ENCODE results near the gene TGM2.

The TGM2 gene

GRCh38 chr20:38139156-38139912 lies 25.7 kb downstream of the TGM2 start:
- DNase-seq = no peak
- in situ Hi-C loops (cut with HindIII; ENCODE audit: low pct_ligation_motif_present, low pct_unique_long_range_greater_than_20kb, low sequenced_read_pairs) = no loop called here

- in situ Hi-C loops (cut with HindIII; ENCODE audit: low pct_ligation_motif_present, low pct_unique_long_range_greater_than_20kb, low sequenced_read_pairs) = no loop called here
Measured at GRCh38 chr20:38138086-38138778, 26.8 kb downstream of the TGM2 start.

GRCh38 chr20:38137441-38138037 lies 27.5 kb downstream of the TGM2 start:
- DNase-seq = no peak
- in situ Hi-C loops (cut with HindIII; ENCODE audit: low pct_ligation_motif_present, low pct_unique_long_range_greater_than_20kb, low sequenced_read_pairs) = no loop called here

More at GRCh38 chr20:38138086-38138778, 26.8 kb downstream of the TGM2 start:
- DNase-seq = no peak

GRCh38 chr20:38136421-38137245 lies 28.4 kb downstream of the TGM2 start:
- DNase-seq = no peak
- in situ Hi-C loops (cut with HindIII; ENCODE audit: low pct_ligation_motif_present, low pct_unique_long_range_greater_than_20kb, low sequenced_read_pairs) = no loop called here

- in situ Hi-C loops (cut with HindIII; ENCODE audit: low pct_ligation_motif_present, low pct_unique_long_range_greater_than_20kb, low sequenced_read_pairs) = no loop called here
- DNase-seq = no peak
Measured at GRCh38 chr20:38135651-38136420, 29.2 kb downstream of the TGM2 start.

GRCh38 chr20:38135271-38135650 lies 29.8 kb downstream of the TGM2 start:
- no peak for DNase-seq
- in situ Hi-C loops (cut with HindIII; ENCODE audit: low pct_ligation_motif_present, low pct_unique_long_range_greater_than_20kb, low sequenced_read_pairs) = no loop called here

- in situ Hi-C loops (cut with HindIII; ENCODE audit: low pct_ligation_motif_present, low pct_unique_long_range_greater_than_20kb, low sequenced_read_pairs) = no loop called here
- DNase-seq = no peak
Measured at GRCh38 chr20:38134427-38135270, 30.4 kb downstream of the TGM2 start.

GRCh38 chr20:38133680-38134426 lies 31.2 kb downstream of the TGM2 start:
- in situ Hi-C loops (cut with HindIII; ENCODE audit: low pct_ligation_motif_present, low pct_unique_long_range_greater_than_20kb, low sequenced_read_pairs) = no loop called here

GRCh38 chr20:38132910-38133501 lies 32.1 kb downstream of the TGM2 start:
- in situ Hi-C loops (cut with HindIII; ENCODE audit: low pct_ligation_motif_present, low pct_unique_long_range_greater_than_20kb, low sequenced_read_pairs) = no loop called here
- no peak for DNase-seq

More at GRCh38 chr20:38133680-38134426, 31.2 kb downstream of the TGM2 start:
- no peak for DNase-seq

GRCh38 chr20:38132156-38132909 lies 32.7 kb downstream of the TGM2 start:
- in situ Hi-C loops (cut with HindIII; ENCODE audit: low pct_ligation_motif_present, low pct_unique_long_range_greater_than_20kb, low sequenced_read_pairs) = no loop called here
- no peak for DNase-seq

- in situ Hi-C loops (cut with HindIII; ENCODE audit: low pct_ligation_motif_present, low pct_unique_long_range_greater_than_20kb, low sequenced_read_pairs) = no loop called here
- no peak for DNase-seq
Measured at GRCh38 chr20:38131588-38132121, 33.4 kb downstream of the TGM2 start.

- in situ Hi-C loops (cut with HindIII; ENCODE audit: low pct_ligation_motif_present, low pct_unique_long_range_greater_than_20kb, low sequenced_read_pairs) = no loop called here
- no peak for DNase-seq
Measured at GRCh38 chr20:38130687-38131587, 34.1 kb downstream of the TGM2 start.

GRCh38 chr20:38129893-38130609 lies 35.0 kb downstream of the TGM2 start:
- DNase-seq = no peak
- in situ Hi-C loops (cut with HindIII; ENCODE audit: low pct_ligation_motif_present, low pct_unique_long_range_greater_than_20kb, low sequenced_read_pairs) = no loop called here

GRCh38 chr20:38129248-38129865 lies 35.7 kb downstream of the TGM2 start:
- in situ Hi-C loops (cut with HindIII; ENCODE audit: low pct_ligation_motif_present, low pct_unique_long_range_greater_than_20kb, low sequenced_read_pairs) = no loop called here
- no peak for DNase-seq
